HCT116 (cell line): ENCODE data around the gene TMEM187. TPM values are rescaled to one million over a fixed set of nuclear protein-coding genes. Genes with fewer than 3 reads are reported as not detected.

ENCODE experiments used
- ATAC-seq: fragments of 200-7000 bp; cut with Tn5 transposase; 2 replicates; pipeline ENCODE4 v1.9.1; 2020; ENCODE audit warnings: mild to moderate bottlenecking, moderate library complexity
- BruUV-seq: library from RNA; stranded (reverse); fragments of 400-500 nt; replicated peaks from 2 replicates; lab custom pipeline; 2021; lab: Mats Ljungman, UMichigan
- CTCF ChIA-PET: fragments of 300-600 bp; sonication (Branson Sonifier 250); formaldehyde crosslinking; loops from one replicate; lab custom pipeline; 2021; ENCODE audit warnings: antibody characterized with exemption; lab: Charles Lee
- POLR2A ChIA-PET: fragments of 300-600, 350-600 bp; sonication (Branson Sonifier 250); formaldehyde crosslinking; loops from one replicate; lab custom pipeline; 2021; ENCODE audit warnings: antibody characterized with exemption; lab: Charles Lee
- RAD21 ChIA-PET, 2 experiments: fragments of 300-600 bp; sonication (Branson Sonifier 250); formaldehyde crosslinking; loops; one replicate each; lab custom pipeline; 2023; ENCODE audit warnings: low total read pairs in 2 of 2; ENCODE audit not compliant: uncharacterized antibody in 2 of 2, unreplicated experiment in 2 of 2, low non-redundant PET in 1 of 2; lab: Charles Lee
- DNase-seq: peaks from one replicate; pipeline ENCODE4 v3.0.0-alpha.2; 2010; ENCODE audit warnings: low read depth, low spot score
- H2AFZ ChIP-seq: fragments of 200-600 bp; shearing (Covaris generic), sonication (generic); 2 replicates; pipeline ENCODE4 v1.6.1; 2017; ENCODE audit warnings: low read depth, mixed run types, mixed read lengths, antibody characterized with exemption, low read length; ENCODE audit not compliant: poor library complexity, severe bottlenecking
- H3K27ac ChIP-seq: 2 replicates; pipeline ENCODE4 v1.5.1; 2012; ENCODE audit warnings: low read depth, low read length
- H3K27me3 ChIP-seq: fragments of 200-600 bp; sonication (generic); 2 replicates; pipeline ENCODE4 v1.6.1; 2016; ENCODE audit warnings: mixed run types, low read length, mixed read lengths; ENCODE audit not compliant: insufficient read depth
- H3K36me3 ChIP-seq, 2 experiments: fragments of 200-500 bp in 1 of 2; fragments of 200-600 bp in 1 of 2; sonication (Bioruptor generic) in 1 of 2; sonication (generic) in 1 of 2; 2 replicates each; pipeline versions ENCODE4 v1.5.1 to v1.6.1; 2014 to 2016; ENCODE audit warnings: low read length in 2 of 2, inconsistent platforms in 1 of 2, mixed read lengths in 1 of 2, mixed run types in 1 of 2; ENCODE audit not compliant: insufficient read depth in 2 of 2, control insufficient read depth in 1 of 2
- H3K4me1 ChIP-seq, 2 experiments: fragments of 200-600 bp in 1 of 2; sonication (generic) in 1 of 2; 2 replicates each; pipeline versions ENCODE4 v1.5.1 to v1.6.1; 2012 to 2017; ENCODE audit warnings: low read length in 2 of 2, inconsistent platforms in 1 of 2, mild to moderate bottlenecking in 1 of 2, mixed read lengths in 1 of 2, mixed run types in 1 of 2, moderate library complexity in 1 of 2; ENCODE audit not compliant: insufficient read depth in 2 of 2, control insufficient read depth in 1 of 2
- H3K4me2 ChIP-seq: fragments of 200-600 bp; sonication (generic); 2 replicates; pipeline ENCODE4 v1.6.1; 2017; ENCODE audit warnings: mixed run types, low read length, mixed read lengths
- H3K4me3 ChIP-seq, 2 experiments: fragments of 200-600 bp in 1 of 2; sonication (generic) in 1 of 2; replicated peaks in 1 of 2; 2 replicates each; pipeline ENCODE4 v1.5.1; 2011 to 2016; ENCODE audit warnings: low read length in 2 of 2, control low read depth in 1 of 2, low read depth in 1 of 2, mild to moderate bottlenecking in 1 of 2, mixed read lengths in 1 of 2, mixed run types in 1 of 2
- H3K79me2 ChIP-seq: fragments of 200-600 bp; sonication (generic); 2 replicates; pipeline ENCODE4 v1.6.1; 2017; ENCODE audit warnings: mild to moderate bottlenecking, mixed run types, low read length, moderate library complexity, mixed read lengths; ENCODE audit not compliant: insufficient read depth
- H3K9ac ChIP-seq: fragments of 200-600 bp; sonication (generic); 2 replicates; pipeline ENCODE4 v1.6.1; 2016; ENCODE audit warnings: low read length, mixed read lengths
- H3K9me2 ChIP-seq: fragments of 200-600 bp; sonication (generic), shearing (Covaris generic); 2 replicates; pipeline ENCODE4 v1.6.1; 2017; ENCODE audit warnings: mixed run types, mild to moderate bottlenecking, moderate library complexity; ENCODE audit not compliant: insufficient read depth
- H3K9me3 ChIP-seq, 2 experiments: fragments of 200-500 bp in 1 of 2; fragments of 200-600 bp in 1 of 2; sonication (Bioruptor generic) in 1 of 2; sonication (generic) in 1 of 2; 2 replicates each; pipeline ENCODE4 v1.6.1; 2014 to 2017; ENCODE audit warnings: low read length in 2 of 2, mixed read lengths in 2 of 2, inconsistent platforms in 1 of 2, low read depth in 1 of 2, mild to moderate bottlenecking in 1 of 2, mixed run types in 1 of 2, moderate library complexity in 1 of 2; ENCODE audit not compliant: control insufficient read depth in 1 of 2, insufficient read depth in 1 of 2
- H4K20me1 ChIP-seq: fragments of 200-600 bp; sonication (generic), shearing (Covaris generic); 2 replicates; pipeline ENCODE4 v1.6.1; 2017; ENCODE audit warnings: mixed run types, mild to moderate bottlenecking, moderate library complexity; ENCODE audit not compliant: insufficient read depth
- CBX3 ChIP-seq: IDR thresholded peaks from 2 replicates; pipeline ENCODE4 v1.6.1; 2012; ENCODE audit warnings: low read depth
- EGR1 ChIP-seq: IDR thresholded peaks from 2 replicates; pipeline ENCODE4 v1.6.1; 2012; ENCODE audit warnings: low read depth
- ELF1 ChIP-seq: IDR thresholded peaks from 2 replicates; pipeline ENCODE4 v1.6.1; 2012; ENCODE audit warnings: low read depth, borderline replicate concordance
- EZH2 ChIP-seq: fragments of 200-600 bp; sonication (generic); IDR thresholded peaks from 2 replicates; pipeline ENCODE4 v1.6.1; 2017; ENCODE audit warnings: antibody characterized with exemption, mixed run types
- EZH2phosphoT487 ChIP-seq: fragments of 200-600 bp; IDR thresholded peaks from 2 replicates; pipeline ENCODE4 v1.6.1; 2018; ENCODE audit warnings: antibody characterized with exemption, borderline replicate concordance
- FOSL1 ChIP-seq: IDR thresholded peaks from 2 replicates; pipeline ENCODE4 v1.6.1; 2012; ENCODE audit warnings: low read depth
- JUND ChIP-seq: IDR thresholded peaks from 2 replicates; pipeline ENCODE4 v1.6.1; 2012
- POLR2A ChIP-seq: IDR thresholded peaks from 2 replicates; pipeline ENCODE4 v1.7.0; 2011; ENCODE audit warnings: borderline replicate concordance; ENCODE audit not compliant: insufficient read depth, insufficient read length; ENCODE audit errors: extremely low read depth
- SIN3A ChIP-seq: IDR thresholded peaks from 2 replicates; pipeline ENCODE4 v1.6.1; 2012; ENCODE audit warnings: low read depth
- SP1 ChIP-seq: IDR thresholded peaks from 2 replicates; pipeline ENCODE4 v1.6.1; 2012; ENCODE audit warnings: low read depth
- TCF7L2 ChIP-seq: IDR thresholded peaks from 2 replicates; pipeline ENCODE4 v1.7.0; 2011; ENCODE audit warnings: borderline replicate concordance, inconsistent platforms; ENCODE audit not compliant: insufficient read depth, insufficient read length; ENCODE audit errors: extremely low read depth
- ZFX ChIP-seq: fragments of 450-650 bp; IDR thresholded peaks from 2 replicates; pipeline ENCODE4 v1.6.1; 2017
- ZNF274 ChIP-seq: fragments of 200-500 bp; sonication (Bioruptor generic); IDR thresholded peaks from 2 replicates; pipeline ENCODE4 v1.6.1; 2014; ENCODE audit warnings: mild to moderate bottlenecking, low read depth, low read length, inconsistent platforms
- intact Hi-C: fragments of 100-400 bp; cut with micrococcal nuclease; formaldehyde crosslinking; loops from 2 replicates; pipeline ENCODE4 v1.10.0; 2022
- total RNA-seq: library from RNA; stranded (reverse); gene quantifications from one replicate; pipeline ENCODE4 v1.2.1, GENCODE V29; 2021; ENCODE audit not compliant: unreplicated experiment
- TF ChIP-seq, protein P1 (sequence below), 3 experiments: fragments of 200-600 bp in 1 of 3; sonication (generic) in 1 of 3; IDR thresholded peaks in 2 of 3; conservative IDR thresholded peaks in 1 of 3; 2 replicates each; pipeline ENCODE4 v1.5.1; 2012 to 2017; ENCODE audit warnings: low read depth in 2 of 3, low read length in 2 of 3, antibody characterized with exemption in 1 of 3, borderline replicate concordance in 1 of 3, control low read depth in 1 of 3, mild to moderate bottlenecking in 1 of 3, mixed read lengths in 1 of 3, mixed run types in 1 of 3, moderate library complexity in 1 of 3; ENCODE audit not compliant: insufficient read depth in 1 of 3
- TF ChIP-seq, protein P2 (sequence below): IDR thresholded peaks from 2 replicates; pipeline ENCODE4 v1.6.1; 2012
- TF ChIP-seq, protein P3 (sequence below): IDR thresholded peaks from 2 replicates; pipeline ENCODE4 v1.6.1; 2012
- TF ChIP-seq, protein P4 (sequence below): IDR thresholded peaks from 2 replicates; pipeline ENCODE4 v1.6.1; 2012; ENCODE audit warnings: low read depth
- TF ChIP-seq, protein P5 (sequence below): IDR thresholded peaks from 2 replicates; pipeline ENCODE4 v1.6.1; 2011; ENCODE audit warnings: mild to moderate bottlenecking, low read length, moderate library complexity; ENCODE audit not compliant: insufficient replicate concordance; ENCODE audit errors: extremely low read depth

TMEM187 gene
- total RNA-seq, 1 experiment from 2014 or later: 12.6 TPM

DNA sequence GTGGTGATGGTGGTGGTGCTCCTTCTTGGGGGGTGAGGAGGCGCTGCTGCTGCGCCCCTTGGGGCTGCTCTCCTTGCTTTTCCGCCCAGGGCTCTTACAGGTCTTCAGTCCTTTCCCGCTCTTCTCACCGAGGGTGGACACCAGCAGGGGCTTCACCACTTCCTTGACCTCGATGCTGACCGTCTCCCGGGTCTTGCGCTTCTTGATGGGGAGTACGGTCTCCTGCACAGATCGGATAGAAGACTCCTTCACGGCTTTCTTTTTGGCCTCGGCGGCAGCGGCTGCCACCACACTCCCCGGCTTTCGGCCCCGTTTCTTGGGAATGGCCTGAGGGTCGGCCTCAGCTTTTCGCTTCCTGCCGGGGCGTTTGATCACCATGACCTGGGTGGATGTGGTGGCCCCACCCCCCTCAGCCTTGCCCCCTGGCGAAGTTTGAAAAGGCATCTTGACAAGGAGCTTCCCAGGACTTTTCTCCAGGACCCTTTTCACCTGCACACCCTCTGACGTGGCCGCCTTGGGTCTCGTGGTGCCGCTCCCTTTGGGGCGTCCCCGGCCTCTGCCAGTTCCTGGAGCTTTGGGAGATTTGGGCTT, 58.3 kb downstream of the TMEM187 start:
- no peak overlapping the region for H2AFZ ChIP-seq
- no peaks in the 10 kb centered on the region for H3K9me3 ChIP-seq
- DNase-seq: no peak
- no peaks in the 10 kb centered on the region for H4K20me1 ChIP-seq
- POLR2A ChIA-PET: no interaction called here
- H3K27me3 ChIP-seq: no peaks in the 10 kb centered on the region
- H3K9ac ChIP-seq: no peak overlapping the region
- no peaks in the 10 kb centered on the region; a peak in 1 of 4 replicates for H3K36me3 ChIP-seq
- intact Hi-C loops: no loop called here
- no peaks in the 10 kb centered on the region for H3K4me1 ChIP-seq
- no peak overlapping the region for H3K4me2 ChIP-seq
- no peak overlapping the region for H3K4me3 ChIP-seq
- RAD21 ChIA-PET: no interaction called here
- ATAC-seq: no peak
- no TSS peak for BruUV-seq
- no peak for TF ChIP-seq EZH2phosphoT487
- TF ChIP-seq POLR2A: no peak
- TF ChIP-seq, protein P1, sequence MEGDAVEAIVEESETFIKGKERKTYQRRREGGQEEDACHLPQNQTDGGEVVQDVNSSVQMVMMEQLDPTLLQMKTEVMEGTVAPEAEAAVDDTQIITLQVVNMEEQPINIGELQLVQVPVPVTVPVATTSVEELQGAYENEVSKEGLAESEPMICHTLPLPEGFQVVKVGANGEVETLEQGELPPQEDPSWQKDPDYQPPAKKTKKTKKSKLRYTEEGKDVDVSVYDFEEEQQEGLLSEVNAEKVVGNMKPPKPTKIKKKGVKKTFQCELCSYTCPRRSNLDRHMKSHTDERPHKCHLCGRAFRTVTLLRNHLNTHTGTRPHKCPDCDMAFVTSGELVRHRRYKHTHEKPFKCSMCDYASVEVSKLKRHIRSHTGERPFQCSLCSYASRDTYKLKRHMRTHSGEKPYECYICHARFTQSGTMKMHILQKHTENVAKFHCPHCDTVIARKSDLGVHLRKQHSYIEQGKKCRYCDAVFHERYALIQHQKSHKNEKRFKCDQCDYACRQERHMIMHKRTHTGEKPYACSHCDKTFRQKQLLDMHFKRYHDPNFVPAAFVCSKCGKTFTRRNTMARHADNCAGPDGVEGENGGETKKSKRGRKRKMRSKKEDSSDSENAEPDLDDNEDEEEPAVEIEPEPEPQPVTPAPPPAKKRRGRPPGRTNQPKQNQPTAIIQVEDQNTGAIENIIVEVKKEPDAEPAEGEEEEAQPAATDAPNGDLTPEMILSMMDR (IDR thresholded peaks at IDR 0.05 in 2 of 3, conservative IDR thresholded peaks at IDR 0.05 in 1 of 3; ENCODE audit: borderline replicate concordance in 1 of 3, insufficient read depth in 1 of 3, low read depth in 2 of 3, low read length in 2 of 3): no peak
- no peak for TF ChIP-seq ZFX
- TF ChIP-seq ZNF274: no peak
- TF ChIP-seq FOSL1: no peak
- TF ChIP-seq, protein P2, sequence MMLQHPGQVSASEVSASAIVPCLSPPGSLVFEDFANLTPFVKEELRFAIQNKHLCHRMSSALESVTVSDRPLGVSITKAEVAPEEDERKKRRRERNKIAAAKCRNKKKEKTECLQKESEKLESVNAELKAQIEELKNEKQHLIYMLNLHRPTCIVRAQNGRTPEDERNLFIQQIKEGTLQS: no peak
- TF ChIP-seq SIN3A: no peak
- TF ChIP-seq, protein P3, sequence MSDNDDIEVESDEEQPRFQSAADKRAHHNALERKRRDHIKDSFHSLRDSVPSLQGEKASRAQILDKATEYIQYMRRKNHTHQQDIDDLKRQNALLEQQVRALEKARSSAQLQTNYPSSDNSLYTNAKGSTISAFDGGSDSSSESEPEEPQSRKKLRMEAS: no peak
- TF ChIP-seq TCF7L2: no peak
- no peak for TF ChIP-seq ELF1
- TF ChIP-seq SP1: no peak
- TF ChIP-seq, protein P4, sequence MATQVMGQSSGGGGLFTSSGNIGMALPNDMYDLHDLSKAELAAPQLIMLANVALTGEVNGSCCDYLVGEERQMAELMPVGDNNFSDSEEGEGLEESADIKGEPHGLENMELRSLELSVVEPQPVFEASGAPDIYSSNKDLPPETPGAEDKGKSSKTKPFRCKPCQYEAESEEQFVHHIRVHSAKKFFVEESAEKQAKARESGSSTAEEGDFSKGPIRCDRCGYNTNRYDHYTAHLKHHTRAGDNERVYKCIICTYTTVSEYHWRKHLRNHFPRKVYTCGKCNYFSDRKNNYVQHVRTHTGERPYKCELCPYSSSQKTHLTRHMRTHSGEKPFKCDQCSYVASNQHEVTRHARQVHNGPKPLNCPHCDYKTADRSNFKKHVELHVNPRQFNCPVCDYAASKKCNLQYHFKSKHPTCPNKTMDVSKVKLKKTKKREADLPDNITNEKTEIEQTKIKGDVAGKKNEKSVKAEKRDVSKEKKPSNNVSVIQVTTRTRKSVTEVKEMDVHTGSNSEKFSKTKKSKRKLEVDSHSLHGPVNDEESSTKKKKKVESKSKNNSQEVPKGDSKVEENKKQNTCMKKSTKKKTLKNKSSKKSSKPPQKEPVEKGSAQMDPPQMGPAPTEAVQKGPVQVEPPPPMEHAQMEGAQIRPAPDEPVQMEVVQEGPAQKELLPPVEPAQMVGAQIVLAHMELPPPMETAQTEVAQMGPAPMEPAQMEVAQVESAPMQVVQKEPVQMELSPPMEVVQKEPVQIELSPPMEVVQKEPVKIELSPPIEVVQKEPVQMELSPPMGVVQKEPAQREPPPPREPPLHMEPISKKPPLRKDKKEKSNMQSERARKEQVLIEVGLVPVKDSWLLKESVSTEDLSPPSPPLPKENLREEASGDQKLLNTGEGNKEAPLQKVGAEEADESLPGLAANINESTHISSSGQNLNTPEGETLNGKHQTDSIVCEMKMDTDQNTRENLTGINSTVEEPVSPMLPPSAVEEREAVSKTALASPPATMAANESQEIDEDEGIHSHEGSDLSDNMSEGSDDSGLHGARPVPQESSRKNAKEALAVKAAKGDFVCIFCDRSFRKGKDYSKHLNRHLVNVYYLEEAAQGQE: no peak
- no peak for TF ChIP-seq CBX3
- TF ChIP-seq, protein P5, sequence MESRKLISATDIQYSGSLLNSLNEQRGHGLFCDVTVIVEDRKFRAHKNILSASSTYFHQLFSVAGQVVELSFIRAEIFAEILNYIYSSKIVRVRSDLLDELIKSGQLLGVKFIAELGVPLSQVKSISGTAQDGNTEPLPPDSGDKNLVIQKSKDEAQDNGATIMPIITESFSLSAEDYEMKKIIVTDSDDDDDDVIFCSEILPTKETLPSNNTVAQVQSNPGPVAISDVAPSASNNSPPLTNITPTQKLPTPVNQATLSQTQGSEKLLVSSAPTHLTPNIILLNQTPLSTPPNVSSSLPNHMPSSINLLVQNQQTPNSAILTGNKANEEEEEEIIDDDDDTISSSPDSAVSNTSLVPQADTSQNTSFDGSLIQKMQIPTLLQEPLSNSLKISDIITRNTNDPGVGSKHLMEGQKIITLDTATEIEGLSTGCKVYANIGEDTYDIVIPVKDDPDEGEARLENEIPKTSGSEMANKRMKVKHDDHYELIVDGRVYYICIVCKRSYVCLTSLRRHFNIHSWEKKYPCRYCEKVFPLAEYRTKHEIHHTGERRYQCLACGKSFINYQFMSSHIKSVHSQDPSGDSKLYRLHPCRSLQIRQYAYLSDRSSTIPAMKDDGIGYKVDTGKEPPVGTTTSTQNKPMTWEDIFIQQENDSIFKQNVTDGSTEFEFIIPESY: no peak
- TF ChIP-seq EGR1: no peak
- TF ChIP-seq JUND: no peak
- no peak for TF ChIP-seq EZH2
- H3K27ac ChIP-seq: no peak overlapping the region
- CTCF ChIA-PET: no interaction called here
- H3K9me2 ChIP-seq: no peaks in the 10 kb centered on the region
- H3K79me2 ChIP-seq: no peaks in the 10 kb centered on the region; the same call in 1 of the 2 replicates
